Spinal cord (tissue), 10 donors: Measurements from ENCODE around the gene ZIC3. TPM values are rescaled to one million over a fixed set of nuclear protein-coding genes. Genes with fewer than 3 reads are reported as not detected.

ENCODE experiments used
- DNase-seq, 6 donors: peaks; one replicate each; pipeline versions ENCODE4 v3.0.0 to v3.0.0-alpha.2; 2013 to 2015; ENCODE audit warnings: low spot score in 6 of 6, low read depth in 4 of 6
- H3K27ac ChIP-seq: one replicate; pipeline ENCODE4 v1.5.1; 2013; ENCODE audit warnings: low read depth, low read length, control low read depth
- H3K27me3 ChIP-seq: one replicate; pipeline ENCODE4 v1.6.1; 2013; ENCODE audit warnings: low read length; ENCODE audit not compliant: control insufficient read depth, insufficient read depth
- H3K36me3 ChIP-seq: one replicate; pipeline ENCODE4 v1.6.1; 2013; ENCODE audit warnings: low read length; ENCODE audit not compliant: control insufficient read depth, insufficient read depth
- H3K4me1 ChIP-seq: one replicate; pipeline ENCODE4 v1.6.1; 2013; ENCODE audit warnings: low read length; ENCODE audit not compliant: control insufficient read depth, insufficient read depth
- H3K4me3 ChIP-seq: one replicate; pipeline ENCODE4 v1.5.1; 2013; ENCODE audit warnings: low read depth, low read length, control low read depth
- H3K9me3 ChIP-seq: one replicate; pipeline ENCODE4 v1.6.1; 2013; ENCODE audit warnings: low read length; ENCODE audit not compliant: control insufficient read depth, insufficient read depth
- WGBS: methylation state at CpG from one replicate; pipeline ENCODE4 v1.1.5; 2013; ENCODE audit warnings: missing lambda C conversion rate; ENCODE audit not compliant: insufficient coverage; 5-methylcytosine and 5-hydroxymethylcytosine counted together
- long read RNA-seq, 4 donors: transcript quantifications; one replicate each; lab custom pipeline, GENCODE V29; 2026
- polyA plus RNA-seq, 2 donors: library from polyadenylated mRNA; unstranded; fragments of 120-200 nt; gene quantifications; one replicate each; pipeline ENCODE4 v1.2.1, GENCODE V29; 2013; ENCODE audit not compliant: insufficient read length in 2 of 2
- total RNA-seq, 2 donors: library from RNA; depleted of rRNA in 1 of 2; stranded (reverse); fragments of 120-200 nt in 1 of 2; fragments of >200 nt in 1 of 2; gene quantifications; one replicate each; pipeline versions ENCODE4 v1.2.3 to v1.2.4, GENCODE V29; 2013 to 2014
- donor health status: healthy.

Gene ZIC3
- total RNA-seq (10 to 100 TPM in 1 of 2 donors, 1 to 10 TPM in 1; 6.8 to 12.1 TPM), polyA plus RNA-seq (10 to 100 TPM; 15.5 to 15.6 TPM)
- long read RNA-seq, donor 1, partial matches to known transcripts = 0 of 3 reads
- long read RNA-seq, donor 1, other reads (novel, unspliced or antisense) = 0 of 3 reads
- long read RNA-seq, donor 2, partial matches to known transcripts = 0 of 4 reads
- long read RNA-seq, donor 2, other reads (novel, unspliced or antisense) = 0 of 4 reads
- long read RNA-seq, donor 3, partial matches to known transcripts = 0 of 3 reads
- long read RNA-seq, donor 3, other reads (novel, unspliced or antisense) = 0 of 3 reads
- long read RNA-seq, donor 4 = 0 reads

DNA sequence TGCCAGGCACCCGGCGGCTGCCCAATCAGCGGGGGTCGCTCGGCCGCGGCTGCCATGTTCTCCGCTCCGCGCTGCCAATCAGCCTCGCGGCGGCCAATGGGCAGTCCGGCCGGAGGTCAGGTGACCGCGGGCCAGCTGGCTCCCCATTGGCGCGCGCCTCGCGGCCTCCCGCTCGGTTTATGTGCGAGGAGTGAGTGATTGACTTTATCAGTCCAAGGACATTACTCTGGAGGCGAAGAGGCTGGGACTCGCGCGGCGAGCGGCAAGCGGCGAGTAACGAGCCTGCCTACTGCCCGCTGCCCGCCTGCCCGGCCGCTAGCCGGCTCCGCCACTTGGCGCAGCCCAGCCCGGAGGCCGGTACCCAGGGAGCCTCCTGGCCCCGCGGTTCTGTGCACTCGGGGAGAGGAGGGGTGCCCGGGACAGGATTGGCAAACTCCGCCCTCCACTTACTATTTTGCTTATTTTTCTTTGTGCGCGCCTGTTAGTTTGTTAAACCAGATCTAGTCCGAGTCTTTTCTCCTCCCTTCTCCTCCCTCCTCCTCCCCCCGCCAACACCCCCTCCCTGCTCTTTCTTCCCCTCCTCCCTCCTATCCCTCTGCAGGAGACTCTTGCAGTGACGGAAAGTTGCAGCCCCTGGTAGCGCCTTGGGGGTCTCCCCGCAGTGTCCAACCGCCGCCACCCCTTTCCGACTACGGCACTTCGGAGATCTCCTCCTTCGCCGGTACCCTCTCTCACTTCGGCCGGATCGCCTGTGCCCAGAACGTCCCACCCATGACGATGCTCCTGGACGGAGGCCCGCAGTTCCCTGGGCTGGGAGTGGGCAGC, at the start of gene ZIC3:
Gene ZIC3, plus strand, starts transcription at position 207 of the 825 bp plus-strand sequence. Its CDS starts 565 bp downstream, at position 772.
- H3K27ac ChIP-seq = peak within 1 kb of the TSS; percentile 75
- WGBS = 27% methylated on average over 66 of the region's 69 CpGs

DNA sequence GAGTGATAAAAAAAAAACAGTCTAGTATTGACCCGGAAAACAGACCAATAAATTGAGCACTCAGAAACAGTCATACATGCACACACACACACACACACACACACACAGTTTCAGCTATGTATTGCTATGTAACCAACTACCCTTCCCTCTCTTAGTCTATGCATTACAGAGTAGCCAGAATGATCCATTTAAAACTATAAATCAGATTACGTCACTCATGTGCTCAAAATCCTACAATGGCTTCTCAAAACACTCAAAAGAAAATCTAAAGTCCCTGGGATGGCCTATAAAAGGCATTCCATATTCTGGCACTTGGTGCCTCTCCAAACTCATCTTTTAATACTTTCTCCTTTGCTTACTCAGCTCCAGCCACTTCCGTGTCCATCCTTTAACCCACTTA, 46.5 kb upstream of the ZIC3 start:
- no peak overlapping the region for H3K4me3 ChIP-seq
- 73% methylated on average over 3 of the region's 3 CpGs for WGBS
- no peaks in the 10 kb centered on the region for H3K9me3 ChIP-seq
- no peaks in the 10 kb centered on the region for H3K4me1 ChIP-seq
- no peak overlapping the region for H3K27ac ChIP-seq
- DNase-seq = no peak
- H3K27me3 ChIP-seq = no peaks in the 10 kb centered on the region
- no peaks in the 10 kb centered on the region for H3K36me3 ChIP-seq

More for the DNA sequence above, at the start of gene ZIC3:
- H3K4me1 ChIP-seq = peaks cover 16% of the 10 kb centered on the region
- H3K4me3 ChIP-seq = peak within 1 kb of the TSS; percentile 53
- no peaks in the 10 kb centered on the region for H3K9me3 ChIP-seq
- peak in 3 of 6 donors; percentile 55 to 90 (median 88) for DNase-seq
- H3K27me3 ChIP-seq = peaks cover 87% of the 10 kb centered on the region
- no peaks in the 10 kb centered on the region for H3K36me3 ChIP-seq

DNA sequence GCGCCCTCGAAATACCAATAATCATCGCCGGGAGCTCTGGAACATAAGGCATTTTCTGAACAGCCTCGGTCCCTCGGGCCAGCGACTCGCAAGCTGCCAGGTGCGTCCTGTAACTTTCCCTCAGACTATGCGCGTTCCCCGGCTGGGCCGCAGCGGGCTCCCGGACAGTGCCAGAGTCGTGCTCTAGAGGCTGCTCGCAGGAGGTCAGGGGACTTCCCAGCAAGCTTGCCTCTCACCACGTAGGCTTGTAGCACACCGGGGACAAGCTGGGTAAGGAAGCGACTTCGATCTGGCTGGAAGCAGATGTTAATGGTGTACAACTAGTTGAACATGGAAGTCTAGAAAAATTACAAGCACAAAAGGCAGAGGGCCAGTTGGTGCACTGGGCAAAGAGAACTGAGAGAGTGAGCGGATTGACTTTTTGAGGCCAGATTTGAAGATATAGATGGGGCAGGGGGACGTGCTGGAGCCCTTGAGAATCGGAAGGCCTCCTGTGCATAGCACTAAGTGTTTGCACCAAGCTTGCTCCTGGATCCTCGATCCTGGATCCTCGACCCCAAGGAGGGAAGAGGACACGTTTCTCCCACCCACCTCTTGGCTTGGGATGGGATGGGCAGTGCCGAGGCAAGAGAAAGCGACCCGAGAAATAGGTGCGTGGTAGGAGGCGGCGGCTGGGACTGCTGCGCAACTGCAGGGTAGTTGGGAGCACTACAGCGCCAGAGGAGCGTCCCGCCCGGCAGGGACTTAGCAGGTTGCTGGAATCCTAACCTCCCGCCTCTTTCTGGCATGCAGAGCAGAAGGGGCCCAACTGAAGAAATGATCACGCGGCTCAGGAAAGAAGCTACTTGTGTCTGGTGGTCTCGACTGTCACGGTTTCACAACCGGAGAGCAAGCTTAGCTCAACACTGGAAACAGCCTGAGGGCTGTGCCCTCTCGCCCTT, 19.9 kb upstream of the ZIC3 start:
- H3K4me3 ChIP-seq = no peak overlapping the region
- H3K9me3 ChIP-seq = no peaks in the 10 kb centered on the region
- 35% methylated on average over 44 of the region's 45 CpGs for WGBS
- H3K27ac ChIP-seq = no peak overlapping the region
- H3K4me1 ChIP-seq = peaks cover 21% of the 10 kb centered on the region
- H3K27me3 ChIP-seq = peaks cover 60% of the 10 kb centered on the region
- no peaks in the 10 kb centered on the region for H3K36me3 ChIP-seq
- no peak for DNase-seq

DNA sequence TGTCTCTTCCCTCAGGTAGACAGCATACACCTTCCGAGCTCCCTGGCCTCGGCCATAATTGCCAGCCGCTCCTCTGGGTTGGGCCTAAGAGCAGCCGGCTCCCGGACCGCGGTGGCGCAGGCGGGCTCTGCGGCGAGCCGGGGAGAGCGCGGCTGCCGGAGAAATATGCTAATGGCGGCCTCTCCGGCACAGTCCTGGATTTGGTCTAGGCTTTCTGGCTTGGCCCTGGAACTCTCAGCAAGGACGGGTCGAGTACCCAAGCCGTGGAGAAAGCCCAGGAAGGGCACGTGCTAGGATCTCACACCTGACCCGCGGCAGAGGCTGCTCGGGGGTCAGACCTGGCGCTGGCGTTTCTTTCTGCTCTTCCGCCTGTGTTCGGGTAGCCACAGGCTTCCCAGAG, 18.6 kb upstream of the ZIC3 start:
- peak in 1 of 6 donors; percentile 7 for DNase-seq

DNA sequence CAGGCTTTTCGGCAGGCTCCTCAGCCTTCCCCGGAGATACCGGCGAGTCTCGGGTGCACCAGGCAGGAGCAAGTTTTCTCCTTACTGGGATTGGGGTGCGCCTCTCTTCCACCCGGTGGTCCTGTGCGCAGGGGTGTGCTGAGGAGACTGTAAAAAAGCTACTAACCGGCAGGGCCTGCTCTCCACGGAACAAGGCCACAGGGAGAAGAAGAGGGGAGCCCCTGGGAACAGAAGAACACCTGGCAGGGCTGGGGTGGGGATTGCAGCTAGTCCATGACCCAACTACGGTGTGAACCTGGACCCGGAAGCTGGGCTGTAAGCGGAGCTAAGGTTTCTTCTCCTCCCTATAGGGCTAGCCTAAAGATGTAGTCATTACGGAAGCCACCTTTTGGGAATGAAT, 17.7 kb upstream of the ZIC3 start:
- DNase-seq = no peak
- 49% methylated on average over 8 of the region's 14 CpGs for WGBS

More for the DNA sequence above, 18.6 kb upstream of the ZIC3 start:
- Histone ChIP-seq H3K9me3 (no peaks in the 10 kb centered on the region), H3K4me1 (peaks cover 21% of the 10 kb centered on the region), H3K27me3 (peaks cover 64% of the 10 kb centered on the region), H3K27ac (no peak overlapping the region), H3K36me3 (no peaks in the 10 kb centered on the region), H3K4me3 (no peak overlapping the region)
- 35% methylated on average over 28 of the region's 28 CpGs for WGBS

DNA sequence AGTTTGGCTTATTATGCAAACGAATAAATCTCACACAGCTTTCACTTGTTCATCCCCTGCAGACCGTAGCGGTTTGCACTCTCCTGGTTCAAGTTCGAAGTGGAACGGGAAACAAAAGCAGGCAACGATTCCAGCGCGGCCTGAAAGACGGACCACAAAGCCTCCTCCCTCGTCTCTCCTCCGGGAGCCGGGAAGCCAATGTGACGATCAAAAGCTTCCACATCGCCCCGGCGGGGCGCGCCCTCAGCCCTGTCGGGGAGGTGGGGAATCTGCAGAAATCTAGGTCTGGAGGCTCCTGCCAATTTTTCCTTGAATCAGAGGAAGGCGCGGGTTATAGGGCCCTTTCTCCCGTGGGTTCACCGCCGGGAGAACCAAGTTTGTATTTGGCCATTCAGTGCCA, 16.9 kb upstream of the ZIC3 start:
- Histone ChIP-seq H3K27me3 (peaks cover 66% of the 10 kb centered on the region), H3K9me3 (no peaks in the 10 kb centered on the region)
- 33% methylated on average over 24 of the region's 24 CpGs for WGBS

More for the DNA sequence above, 17.7 kb upstream of the ZIC3 start:
- Histone ChIP-seq H3K4me3 (no peak overlapping the region), H3K9me3 (no peaks in the 10 kb centered on the region), H3K27ac (no peak overlapping the region), H3K36me3 (no peaks in the 10 kb centered on the region), H3K4me1 (peaks cover 21% of the 10 kb centered on the region), H3K27me3 (peaks cover 66% of the 10 kb centered on the region)

DNA sequence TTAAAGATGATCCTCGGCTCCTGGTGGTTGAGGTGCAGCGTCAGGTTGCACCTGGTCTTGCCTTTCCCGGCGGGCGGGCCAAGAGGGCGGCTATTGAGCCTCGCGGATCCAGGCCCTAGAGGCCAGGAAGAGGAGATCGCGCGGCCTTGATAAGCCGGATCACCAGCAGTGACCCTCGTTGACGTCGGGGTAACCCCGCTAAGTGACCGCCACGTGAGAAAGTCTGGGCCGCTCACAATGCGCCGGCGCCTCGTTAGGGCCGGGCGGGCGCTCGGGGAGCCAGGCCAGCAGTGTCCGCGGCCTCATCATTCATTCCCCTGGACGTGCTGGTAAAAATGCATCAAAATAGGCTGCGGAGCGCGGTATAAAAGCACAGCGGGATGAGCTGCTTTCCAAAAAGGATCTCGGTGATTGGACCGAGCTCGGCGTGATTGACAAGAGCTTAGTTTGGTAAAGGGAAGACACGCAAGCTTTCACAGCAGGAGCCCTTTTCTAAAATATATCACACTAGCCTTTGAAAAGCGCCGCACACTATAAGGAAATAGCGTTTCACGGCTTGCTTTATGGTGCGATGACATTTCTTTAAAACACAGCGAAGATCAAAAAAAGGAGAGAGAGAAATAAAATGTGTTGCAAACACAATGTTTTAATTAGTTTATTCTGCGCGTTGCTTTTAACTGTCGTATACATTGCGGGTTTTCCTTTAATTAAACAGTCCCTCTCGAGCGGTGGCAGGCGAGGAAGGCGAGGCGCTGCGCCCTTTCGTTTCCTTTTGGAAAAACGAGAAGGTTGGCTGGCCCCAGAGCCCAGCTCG, 15.9 kb upstream of the ZIC3 start:
- peaks cover 65% of the 10 kb centered on the region for H3K27me3 ChIP-seq
- WGBS = 19% methylated on average over 49 of the region's 58 CpGs
- H3K27ac ChIP-seq = no peak overlapping the region
- peaks cover 21% of the 10 kb centered on the region for H3K4me1 ChIP-seq
- H3K36me3 ChIP-seq = no peaks in the 10 kb centered on the region
- H3K4me3 ChIP-seq = peak overlapping the region; percentile 17
- peak in 2 of 6 donors; percentile 40 to 54 for DNase-seq
- no peaks in the 10 kb centered on the region for H3K9me3 ChIP-seq

More for the DNA sequence above, 16.9 kb upstream of the ZIC3 start:
- Histone ChIP-seq H3K27ac (no peak overlapping the region), H3K4me3 (no peak overlapping the region), H3K36me3 (no peaks in the 10 kb centered on the region), H3K4me1 (peaks cover 21% of the 10 kb centered on the region)
- no peak for DNase-seq

DNA sequence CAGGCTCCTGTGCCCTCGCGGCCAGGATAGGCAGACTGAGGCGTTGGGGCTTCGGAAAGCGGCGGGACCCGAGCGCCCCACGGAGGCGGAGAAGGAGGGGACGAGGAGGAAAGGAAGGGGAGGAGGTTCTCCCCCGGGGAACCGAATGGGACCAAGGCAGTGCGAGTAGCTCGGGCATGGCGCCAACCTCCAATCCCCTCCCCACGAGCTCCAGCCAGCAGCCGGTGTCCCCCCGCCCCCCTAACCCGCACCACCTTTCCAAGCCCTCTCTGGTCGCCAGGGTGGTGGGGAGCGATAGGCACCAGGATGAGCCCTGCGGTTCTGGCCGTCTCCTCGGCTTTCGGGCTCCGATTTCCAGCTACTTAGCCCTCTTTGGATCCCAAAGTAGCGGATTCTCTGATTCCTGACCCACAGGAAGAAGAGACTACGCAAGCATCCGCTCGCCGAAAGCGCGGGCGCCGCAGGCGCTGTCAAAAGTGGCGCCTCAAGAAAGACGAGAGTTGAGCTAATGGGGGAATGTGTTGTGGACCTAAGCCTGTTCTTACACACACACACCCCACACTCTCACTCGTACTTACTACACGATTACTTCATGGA, 15.2 kb upstream of the ZIC3 start:
- DNase-seq = peak in 2 of 6 donors; percentile 22 to 51
- Histone ChIP-seq H3K9me3 (no peaks in the 10 kb centered on the region), H3K36me3 (no peaks in the 10 kb centered on the region), H3K27me3 (peaks cover 60% of the 10 kb centered on the region), H3K4me3 (peak overlapping the region; percentile 17), H3K27ac (no peak overlapping the region), H3K4me1 (peaks cover 21% of the 10 kb centered on the region)
- WGBS = 23% methylated on average over 22 of the region's 41 CpGs
